ENCODE results near the gene TNFRSF4. TPM values are rescaled to one million over a fixed set of nuclear protein-coding genes. Genes with fewer than 3 reads are reported as not detected.

TNFRSF4 gene
- total and polyA plus RNA-seq, 4 donors, result 0.20 to 1.5 (median 1.1) TPM

DNA sequence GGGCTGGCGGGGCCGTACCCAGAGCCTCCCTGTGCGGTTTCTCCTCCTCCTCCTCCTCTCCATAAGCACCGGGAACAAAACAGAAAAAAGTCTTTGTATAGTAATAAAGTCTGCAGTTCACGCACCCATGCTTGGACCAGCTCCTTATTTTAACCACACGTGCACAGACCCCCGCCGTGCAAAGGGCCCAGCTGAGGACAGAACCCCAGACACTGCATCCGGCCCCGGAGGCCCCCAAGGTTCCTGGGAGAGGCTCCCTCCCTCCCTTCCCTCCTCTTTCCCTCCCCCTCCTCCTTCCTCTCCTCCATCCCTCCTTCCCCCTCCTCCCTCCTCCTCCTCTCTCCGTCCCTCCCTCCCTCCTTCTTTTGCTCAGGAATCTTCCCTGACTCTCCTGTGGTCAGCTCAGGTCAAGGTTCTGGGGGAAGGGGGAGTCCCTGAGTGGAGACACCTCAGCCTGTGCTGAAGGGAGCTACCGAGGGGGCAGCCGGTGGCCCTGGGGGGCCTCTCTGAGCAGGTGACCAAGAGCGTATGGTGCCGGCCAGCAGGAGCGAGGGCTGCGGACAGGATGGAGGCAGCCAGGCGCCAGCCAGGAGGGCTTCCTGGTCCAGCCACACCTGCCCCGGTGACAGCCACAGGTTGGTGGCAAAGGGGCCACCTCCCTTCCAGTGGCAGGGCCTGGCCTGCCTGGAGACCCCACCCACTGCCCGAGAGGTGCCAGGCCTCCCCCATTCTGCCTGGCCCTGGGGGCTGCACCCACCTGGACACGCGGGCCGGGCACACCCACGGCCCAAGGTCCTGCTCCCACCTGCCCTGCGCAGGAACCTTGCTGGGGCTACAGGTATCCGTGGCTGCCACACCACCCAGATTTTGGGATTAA is 43.5 kb downstream of the TNFRSF4 start:
- no peak overlapping the region for H3K4me3 ChIP-seq (ENCODE audit: low read depth, low read length)
- no peaks in the 10 kb centered on the region for H3K9me3 ChIP-seq (ENCODE audit: control insufficient read depth, insufficient read depth, low read length)
- no peak overlapping the region for H3K27ac ChIP-seq (ENCODE audit: low read depth, low read length)
- peaks cover 26% of the 10 kb centered on the region for H3K4me1 ChIP-seq (ENCODE audit: control insufficient read depth, insufficient read depth, low read length)
- WGBS (ENCODE audit: insufficient coverage), result 69% methylated on average over 21 of the region's 26 CpGs
- peaks cover 17% of the 10 kb centered on the region for H3K27me3 ChIP-seq (ENCODE audit: control insufficient read depth, insufficient read depth, low read length)
- no peaks in the 10 kb centered on the region for H3K36me3 ChIP-seq (ENCODE audit: control insufficient read depth, insufficient read depth, low read length)
- no peak for DNase-seq (ENCODE audit: low read depth in 4 of 6, low spot score in 6 of 6)

DNA sequence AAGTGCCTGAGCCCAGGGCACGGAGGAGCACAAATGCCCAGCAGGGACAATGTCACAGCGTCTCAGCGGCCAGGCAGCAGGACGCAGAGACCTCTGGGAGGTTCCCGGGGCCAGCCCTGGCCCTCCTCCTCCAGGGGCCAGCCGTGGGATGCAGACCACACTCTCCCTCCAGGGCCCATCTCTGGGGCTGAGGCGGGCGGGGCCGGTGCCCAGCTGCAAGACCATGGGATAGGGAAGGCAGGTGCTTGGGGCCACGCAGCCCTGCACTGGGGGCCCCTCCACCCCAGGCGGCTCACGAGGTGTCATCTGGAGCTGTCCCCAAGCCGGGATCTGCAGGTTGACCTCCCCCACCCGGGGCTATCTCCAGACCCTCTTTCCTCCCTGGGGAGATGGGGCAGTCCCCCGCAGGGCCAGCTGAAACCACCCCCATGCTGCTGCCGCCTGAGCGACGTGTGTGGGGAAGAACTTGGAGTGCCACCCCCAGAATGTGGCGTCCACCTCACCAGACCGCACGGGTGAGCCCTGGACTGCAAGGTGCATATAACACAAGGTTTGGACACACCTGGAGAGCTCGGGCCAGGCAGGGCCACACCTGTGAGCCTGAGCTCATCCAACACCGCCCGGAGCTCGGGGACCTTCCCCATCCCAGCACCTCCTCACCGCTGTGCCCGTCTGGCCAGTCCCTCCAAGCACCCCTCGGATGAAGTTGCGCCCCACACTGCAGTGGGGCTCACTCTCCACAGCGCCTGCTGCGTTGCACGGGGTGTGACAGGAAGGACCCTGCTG is 44.3 kb downstream of the TNFRSF4 start:
- no peak for DNase-seq (ENCODE audit: low read depth in 4 of 6, low spot score in 6 of 6)
- Histone ChIP-seq H3K27me3 (ENCODE audit: control insufficient read depth, insufficient read depth, low read length) (peaks cover 22% of the 10 kb centered on the region), H3K9me3 (ENCODE audit: control insufficient read depth, insufficient read depth, low read length) (no peaks in the 10 kb centered on the region), H3K27ac (ENCODE audit: low read depth, low read length) (no peak overlapping the region), H3K4me1 (ENCODE audit: control insufficient read depth, insufficient read depth, low read length) (peaks cover 26% of the 10 kb centered on the region), H3K4me3 (ENCODE audit: low read depth, low read length) (no peak overlapping the region), H3K36me3 (ENCODE audit: control insufficient read depth, insufficient read depth, low read length) (no peaks in the 10 kb centered on the region)
- 71% methylated on average over 27 of the region's 32 CpGs for WGBS (ENCODE audit: insufficient coverage)

DNA sequence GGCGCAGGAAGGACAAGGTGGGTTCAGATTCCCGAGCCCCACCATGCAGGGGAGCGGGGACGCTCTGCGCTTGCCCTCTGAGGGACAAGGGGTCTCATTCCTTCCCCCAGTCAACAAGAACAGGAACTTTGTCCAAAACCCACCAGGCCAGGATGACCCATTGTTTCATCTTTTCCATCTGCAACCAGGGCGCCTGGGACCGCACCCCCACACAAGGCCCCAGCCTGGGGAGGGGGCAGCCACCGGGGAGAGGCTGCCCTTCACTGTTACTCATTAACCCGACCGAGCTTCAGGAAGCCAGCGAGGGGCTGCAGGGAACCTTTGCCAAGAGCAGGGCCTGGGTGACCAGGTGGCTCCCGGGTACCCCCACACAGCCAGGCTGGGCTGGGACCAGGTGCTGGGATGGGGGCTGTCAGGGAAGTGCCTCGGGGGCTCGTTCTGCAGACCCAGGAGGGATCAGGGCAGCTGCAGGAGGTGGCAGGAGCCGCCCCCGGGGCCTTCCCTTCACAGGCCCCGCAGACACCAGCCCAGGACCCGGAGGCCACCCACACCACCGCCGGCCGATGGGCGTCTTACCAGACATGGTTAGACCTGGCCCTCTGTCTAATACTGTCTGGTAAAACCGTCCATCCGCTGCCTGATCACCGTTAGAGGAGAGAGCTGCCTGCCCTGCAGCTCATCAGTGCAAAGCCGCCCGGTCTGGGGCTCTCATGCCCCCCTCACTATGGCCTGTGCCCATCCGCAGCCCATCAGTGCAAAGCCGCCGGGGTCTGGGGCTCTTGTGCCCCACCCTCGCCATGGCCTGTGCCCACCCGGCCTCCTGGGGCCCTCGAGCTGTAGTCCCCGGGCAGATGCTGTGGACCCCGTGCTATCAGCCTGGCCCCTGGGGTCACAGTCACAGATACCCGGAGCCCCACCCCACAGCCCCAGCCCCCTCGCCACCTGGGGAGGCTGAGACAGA is 45.2 kb downstream of the TNFRSF4 start:
- Histone ChIP-seq H3K36me3 (ENCODE audit: control insufficient read depth, insufficient read depth, low read length) (no peaks in the 10 kb centered on the region), H3K27ac (ENCODE audit: low read depth, low read length) (no peak overlapping the region), H3K9me3 (ENCODE audit: control insufficient read depth, insufficient read depth, low read length) (no peaks in the 10 kb centered on the region), H3K4me1 (ENCODE audit: control insufficient read depth, insufficient read depth, low read length) (peaks cover 21% of the 10 kb centered on the region), H3K4me3 (ENCODE audit: low read depth, low read length) (no peak overlapping the region), H3K27me3 (ENCODE audit: control insufficient read depth, insufficient read depth, low read length) (peaks cover 23% of the 10 kb centered on the region)
- WGBS (ENCODE audit: insufficient coverage), result 72% methylated on average over 37 of the region's 37 CpGs
- DNase-seq (ENCODE audit: low read depth in 4 of 6, low spot score in 6 of 6), result no peak

DNA sequence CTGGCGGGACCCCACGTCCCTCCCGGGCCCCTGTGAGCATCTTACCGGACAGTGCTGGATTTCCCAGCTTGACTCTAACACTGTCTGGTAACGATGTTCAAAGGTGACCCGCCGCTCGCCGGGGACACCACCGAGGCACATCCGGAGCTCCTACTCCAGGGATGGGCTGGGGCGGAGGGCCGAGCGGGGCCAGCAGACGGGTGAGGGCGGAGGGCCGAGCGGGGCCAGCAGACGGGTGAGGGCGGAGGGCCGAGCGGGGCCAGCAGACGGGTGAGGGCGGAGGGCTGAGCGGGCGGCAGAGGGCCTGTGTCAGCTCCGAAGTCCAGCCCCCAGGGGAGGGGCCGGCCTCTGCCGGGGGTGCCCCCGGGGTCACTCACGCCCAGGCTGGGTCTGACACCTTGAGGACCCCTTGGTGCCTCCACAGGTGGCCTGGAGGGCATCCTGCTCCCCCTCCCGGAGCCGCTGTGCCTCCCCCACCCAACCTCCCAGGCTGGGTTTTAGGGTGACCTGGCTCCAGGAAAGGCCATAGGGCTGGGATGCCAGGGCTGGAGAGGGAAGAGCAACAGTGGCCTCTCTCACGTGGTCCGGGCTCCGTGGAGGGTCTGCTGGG is 46.0 kb downstream of the TNFRSF4 start:
- Histone ChIP-seq H3K4me3 (ENCODE audit: low read depth, low read length) (no peak overlapping the region), H3K36me3 (ENCODE audit: control insufficient read depth, insufficient read depth, low read length) (no peaks in the 10 kb centered on the region), H3K27me3 (ENCODE audit: control insufficient read depth, insufficient read depth, low read length) (peaks cover 20% of the 10 kb centered on the region), H3K27ac (ENCODE audit: low read depth, low read length) (no peak overlapping the region), H3K9me3 (ENCODE audit: control insufficient read depth, insufficient read depth, low read length) (no peaks in the 10 kb centered on the region), H3K4me1 (ENCODE audit: control insufficient read depth, insufficient read depth, low read length) (peaks cover 14% of the 10 kb centered on the region)
- DNase-seq (ENCODE audit: low read depth in 4 of 6, low spot score in 6 of 6), result no peak
- WGBS (ENCODE audit: insufficient coverage), result 81% methylated on average over 30 of the region's 36 CpGs

DNA sequence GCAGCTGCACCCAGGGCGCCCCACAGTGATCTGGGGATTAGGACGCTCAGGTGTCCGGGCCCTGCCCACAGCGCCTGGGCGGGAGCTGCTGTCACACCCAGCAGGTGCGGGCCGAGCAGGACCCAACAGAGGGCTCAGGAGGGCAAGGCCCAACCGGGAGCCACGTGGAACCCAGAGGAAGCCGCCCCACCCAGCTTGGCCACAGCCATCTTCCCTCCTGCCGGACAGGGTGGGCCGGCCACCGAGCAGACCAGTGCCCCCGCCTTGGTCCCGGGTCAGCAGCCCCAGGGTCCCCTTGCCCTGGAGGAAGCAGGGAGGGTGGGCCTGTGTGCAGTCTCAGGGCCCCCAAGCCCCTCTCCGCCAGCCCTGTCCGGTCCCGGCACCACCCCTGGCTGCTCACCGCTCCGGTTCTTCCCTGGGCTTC is 46.5 kb downstream of the TNFRSF4 start:
- Histone ChIP-seq H3K4me3 (ENCODE audit: low read depth, low read length) (no peak overlapping the region), H3K36me3 (ENCODE audit: control insufficient read depth, insufficient read depth, low read length) (no peaks in the 10 kb centered on the region), H3K27me3 (ENCODE audit: control insufficient read depth, insufficient read depth, low read length) (peaks cover 21% of the 10 kb centered on the region), H3K4me1 (ENCODE audit: control insufficient read depth, insufficient read depth, low read length) (peaks cover 14% of the 10 kb centered on the region), H3K27ac (ENCODE audit: low read depth, low read length) (no peak overlapping the region), H3K9me3 (ENCODE audit: control insufficient read depth, insufficient read depth, low read length) (no peaks in the 10 kb centered on the region)
- WGBS (ENCODE audit: insufficient coverage), result 89% methylated on average over 20 of the region's 20 CpGs
- no peak for DNase-seq (ENCODE audit: low read depth in 4 of 6, low spot score in 6 of 6)

DNA sequence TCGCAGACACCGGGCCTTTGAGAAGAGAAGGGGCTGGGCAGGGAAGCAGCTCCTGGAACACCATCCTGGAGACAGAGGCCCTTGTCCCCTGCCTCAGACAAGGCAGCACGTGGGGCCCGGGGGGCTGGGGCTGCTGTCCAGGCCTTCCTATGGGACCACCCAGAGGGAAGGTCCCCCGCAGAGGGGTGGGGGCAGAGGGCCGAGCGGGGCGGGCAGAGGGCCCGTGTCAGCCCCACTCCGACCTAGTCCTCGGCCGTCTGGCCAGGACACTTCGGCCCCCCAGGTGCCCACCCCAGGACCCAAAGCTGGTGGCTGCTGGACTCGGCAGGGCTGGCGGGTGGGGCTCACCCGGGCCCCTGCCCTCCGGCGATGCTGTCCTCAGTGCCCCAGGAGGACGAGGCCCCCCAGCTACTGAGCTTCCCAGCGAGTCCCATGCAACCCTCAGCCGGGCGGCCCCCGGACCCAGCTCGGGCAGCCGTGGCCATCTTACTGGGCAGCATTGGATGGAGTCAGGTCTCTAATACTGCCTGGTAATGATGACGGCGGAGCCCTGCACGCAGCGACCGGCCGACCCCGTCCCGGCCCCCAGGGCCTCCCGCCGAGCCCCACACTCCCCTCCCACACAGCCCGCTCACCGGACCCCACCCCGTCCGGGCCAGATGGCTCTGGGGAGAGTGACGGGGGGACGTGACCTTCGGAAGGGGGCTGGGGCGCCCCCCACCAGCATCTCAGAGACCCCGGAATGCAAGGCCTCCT is 47.1 kb downstream of the TNFRSF4 start:
- H3K27me3 ChIP-seq (ENCODE audit: control insufficient read depth, insufficient read depth, low read length), result peaks cover 21% of the 10 kb centered on the region
- no peaks in the 10 kb centered on the region for H3K36me3 ChIP-seq (ENCODE audit: control insufficient read depth, insufficient read depth, low read length)
- no peak for DNase-seq (ENCODE audit: low read depth in 4 of 6, low spot score in 6 of 6)

DNA sequence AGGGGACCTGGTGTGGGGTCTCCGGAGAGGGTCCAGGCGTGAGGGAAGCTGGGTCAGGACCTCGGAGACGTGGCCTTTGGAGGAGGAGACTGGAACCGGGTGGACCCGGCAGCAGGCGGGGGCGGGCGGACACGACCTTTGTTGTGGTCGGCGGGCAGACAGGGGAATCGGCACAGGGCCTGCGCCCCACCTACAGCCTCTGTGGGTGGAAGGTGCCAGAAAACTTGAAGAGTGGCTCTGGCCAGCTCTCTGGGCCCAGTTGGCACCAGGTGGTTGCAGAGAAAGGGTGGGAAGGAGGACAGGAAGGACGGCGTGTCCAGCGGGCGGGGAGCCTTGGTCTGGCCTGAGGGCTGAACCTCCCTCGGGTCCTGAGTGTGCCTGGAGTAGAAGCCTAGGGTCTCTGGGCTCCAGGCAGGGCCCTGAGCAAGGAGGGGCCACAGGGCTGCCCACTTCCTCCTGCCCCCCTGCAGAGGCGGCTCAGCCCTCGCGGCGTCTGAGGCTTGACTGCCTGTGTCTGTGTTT is 48.0 kb downstream of the TNFRSF4 start:
- WGBS (ENCODE audit: insufficient coverage), result 74% methylated on average over 22 of the region's 23 CpGs
- Histone ChIP-seq H3K27me3 (ENCODE audit: control insufficient read depth, insufficient read depth, low read length) (peaks cover 21% of the 10 kb centered on the region), H3K9me3 (ENCODE audit: control insufficient read depth, insufficient read depth, low read length) (no peaks in the 10 kb centered on the region), H3K4me1 (ENCODE audit: control insufficient read depth, insufficient read depth, low read length) (peaks cover 17% of the 10 kb centered on the region), H3K36me3 (ENCODE audit: control insufficient read depth, insufficient read depth, low read length) (no peaks in the 10 kb centered on the region), H3K27ac (ENCODE audit: low read depth, low read length) (no peak overlapping the region), H3K4me3 (ENCODE audit: low read depth, low read length) (no peak overlapping the region)
- DNase-seq (ENCODE audit: low read depth in 4 of 6, low spot score in 6 of 6), result no peak

More for the DNA sequence above, 47.1 kb downstream of the TNFRSF4 start:
- 64% methylated on average over 34 of the region's 44 CpGs for WGBS (ENCODE audit: insufficient coverage)
- H3K4me3 ChIP-seq (ENCODE audit: low read depth, low read length), result no peak overlapping the region
- H3K4me1 ChIP-seq (ENCODE audit: control insufficient read depth, insufficient read depth, low read length), result peaks cover 14% of the 10 kb centered on the region
- H3K9me3 ChIP-seq (ENCODE audit: control insufficient read depth, insufficient read depth, low read length), result no peaks in the 10 kb centered on the region
- H3K27ac ChIP-seq (ENCODE audit: low read depth, low read length), result no peak overlapping the region

DNA sequence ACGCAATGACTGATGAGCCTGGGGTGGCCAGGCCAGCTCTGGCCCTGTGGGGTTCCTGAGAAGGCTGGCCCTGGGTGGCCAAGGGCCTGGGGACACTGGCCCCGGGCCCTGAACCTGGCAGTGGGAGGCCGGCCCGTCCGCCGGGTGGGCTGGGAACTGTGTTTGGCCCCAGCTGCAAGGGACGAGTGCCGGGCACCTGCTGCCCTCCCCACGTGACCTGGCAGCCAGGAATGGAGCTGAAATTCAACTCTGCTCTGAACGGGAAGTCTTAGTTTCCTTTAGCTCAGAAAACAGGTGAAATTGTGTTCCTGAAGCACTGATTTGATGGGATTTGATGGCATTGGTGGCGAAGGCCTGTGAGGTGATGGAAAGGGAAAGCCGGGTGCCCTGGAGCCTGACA is 48.5 kb downstream of the TNFRSF4 start:
- DNase-seq (ENCODE audit: low read depth in 4 of 6, low spot score in 6 of 6), result no peak
- H3K4me3 ChIP-seq (ENCODE audit: low read depth, low read length), result no peak overlapping the region
- peaks cover 21% of the 10 kb centered on the region for H3K27me3 ChIP-seq (ENCODE audit: control insufficient read depth, insufficient read depth, low read length)
- H3K27ac ChIP-seq (ENCODE audit: low read depth, low read length), result no peak overlapping the region
- no peaks in the 10 kb centered on the region for H3K9me3 ChIP-seq (ENCODE audit: control insufficient read depth, insufficient read depth, low read length)
- 73% methylated on average over 12 of the region's 12 CpGs for WGBS (ENCODE audit: insufficient coverage)
- peaks cover 14% of the 10 kb centered on the region for H3K4me1 ChIP-seq (ENCODE audit: control insufficient read depth, insufficient read depth, low read length)
- H3K36me3 ChIP-seq (ENCODE audit: control insufficient read depth, insufficient read depth, low read length), result no peaks in the 10 kb centered on the region
